ENCODE measurements around the gene MYO1D.

MYO1D gene

DNA sequence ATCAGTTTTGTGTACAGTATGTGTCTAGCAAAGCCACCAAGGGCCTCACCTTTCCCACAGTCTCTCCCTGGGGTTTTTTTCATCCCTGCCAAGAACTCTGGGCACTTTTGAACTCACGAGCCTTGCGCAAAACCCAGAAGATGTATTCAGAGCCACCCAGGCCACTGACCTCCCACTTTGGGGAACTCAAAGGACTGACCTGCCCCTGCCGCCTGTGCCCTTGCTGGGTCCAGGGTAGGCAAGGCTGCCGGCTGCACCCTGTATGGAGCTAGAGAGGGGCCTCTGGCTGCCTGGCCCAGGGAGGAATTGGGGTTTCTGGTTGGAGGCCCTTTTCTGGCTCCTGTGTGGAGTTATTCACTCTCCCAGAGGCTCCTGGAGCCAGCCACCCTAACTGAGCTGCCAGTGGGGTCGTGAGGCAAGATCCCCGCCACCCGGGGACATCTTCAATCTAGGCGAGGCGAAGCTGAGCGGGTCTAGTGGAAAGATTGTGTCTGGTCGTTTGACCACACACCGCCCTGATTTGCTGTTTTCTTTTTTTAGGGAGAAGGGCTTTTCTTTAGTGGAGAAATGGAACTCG, 388.2 kb downstream of the MYO1D start:
- no peaks in the 10 kb centered on the region for H3K9me3 ChIP-seq (ENCODE audit: severe bottlenecking)
- no peaks in the 10 kb centered on the region for H3K27me3 ChIP-seq (ENCODE audit: insufficient read depth, low read depth, severe bottlenecking)
- H3K36me3 ChIP-seq = peaks cover 33% of the 10 kb centered on the region
- no peak for DNase-seq
- H3K4me3 ChIP-seq (ENCODE audit: low read depth, low read length) = peak overlapping the region; percentile 62
- TF ChIP-seq CTCF (IDR thresholded peaks at IDR 0.05; ENCODE audit: low read depth, low read length) = no peak
- peak overlapping the region; percentile 29 for H3K27ac ChIP-seq

DNA sequence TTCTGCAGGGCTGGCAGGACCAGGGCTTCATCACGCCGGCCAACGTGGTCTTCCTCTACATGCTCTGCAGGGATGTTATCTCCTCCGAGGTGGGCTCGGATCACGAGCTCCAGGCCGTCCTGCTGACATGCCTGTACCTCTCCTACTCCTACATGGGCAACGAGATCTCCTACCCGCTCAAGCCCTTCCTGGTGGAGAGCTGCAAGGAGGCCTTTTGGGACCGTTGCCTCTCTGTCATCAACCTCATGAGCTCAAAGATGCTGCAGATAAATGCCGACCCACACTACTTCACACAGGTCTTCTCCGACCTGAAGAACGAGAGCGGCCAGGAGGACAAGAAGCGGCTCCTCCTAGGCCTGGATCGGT, 388.8 kb downstream of the MYO1D start:
- TF ChIP-seq CTCF (IDR thresholded peaks at IDR 0.05; ENCODE audit: low read depth, low read length) = no peak
- H3K36me3 ChIP-seq = peaks cover 33% of the 10 kb centered on the region
- peak overlapping the region; percentile 86 for H3K27ac ChIP-seq
- peak overlapping the region; percentile 62 for H3K4me3 ChIP-seq (ENCODE audit: low read depth, low read length)
- DNase-seq = no peak
- H3K27me3 ChIP-seq (ENCODE audit: insufficient read depth, low read depth, severe bottlenecking) = no peaks in the 10 kb centered on the region
- H3K9me3 ChIP-seq (ENCODE audit: severe bottlenecking) = no peaks in the 10 kb centered on the region

DNA sequence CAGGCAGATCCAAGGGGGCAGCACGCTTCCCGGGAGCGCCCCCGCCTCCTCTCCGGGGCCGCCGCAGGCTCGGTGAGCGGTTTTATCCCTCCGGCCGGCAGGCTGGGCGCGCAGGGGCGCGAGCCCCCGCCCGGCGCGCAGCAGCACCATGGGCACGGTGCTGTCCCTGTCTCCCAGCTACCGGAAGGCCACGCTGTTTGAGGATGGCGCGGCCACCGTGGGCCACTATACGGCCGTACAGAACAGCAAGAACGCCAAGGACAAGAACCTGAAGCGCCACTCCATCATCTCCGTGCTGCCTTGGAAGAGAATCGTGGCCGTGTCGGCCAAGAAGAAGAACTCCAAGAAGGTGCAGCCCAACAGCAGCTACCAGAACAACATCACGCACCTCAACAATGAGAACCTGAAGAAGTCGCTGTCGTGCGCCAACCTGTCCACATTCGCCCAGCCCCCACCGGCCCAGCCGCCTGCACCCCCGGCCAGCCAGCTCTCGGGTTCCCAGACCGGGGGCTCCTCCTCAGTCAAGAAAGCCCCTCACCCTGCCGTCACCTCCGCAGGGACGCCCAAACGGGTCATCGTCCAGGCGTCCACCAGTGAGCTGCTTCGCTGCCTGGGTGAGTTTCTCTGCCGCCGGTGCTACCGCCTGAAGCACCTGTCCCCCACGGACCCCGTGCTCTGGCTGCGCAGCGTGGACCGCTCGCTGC, 389.3 kb downstream of the MYO1D start:
- 0 out of 2 replicates have a peak, but pooled peaks have one; percentile 6 for TF ChIP-seq CTCF (IDR thresholded peaks at IDR 0.05; ENCODE audit: low read depth, low read length)
- H3K36me3 ChIP-seq = peaks cover 37% of the 10 kb centered on the region
- H3K4me3 ChIP-seq (ENCODE audit: low read depth, low read length) = peak overlapping the region; percentile 62
- peak overlapping the region; percentile 86 for H3K27ac ChIP-seq
- peak; percentile 40 for DNase-seq
- H3K27me3 ChIP-seq (ENCODE audit: insufficient read depth, low read depth, severe bottlenecking) = no peaks in the 10 kb centered on the region
- H3K9me3 ChIP-seq (ENCODE audit: severe bottlenecking) = no peaks in the 10 kb centered on the region

- Histone ChIP-seq H3K36me3 (peaks cover 40% of the 10 kb centered on the region), H3K27me3 (ENCODE audit: insufficient read depth, low read depth, severe bottlenecking) (no peaks in the 10 kb centered on the region), H3K9me3 (ENCODE audit: severe bottlenecking) (no peaks in the 10 kb centered on the region), H3K27ac (peak within 1 kb of the TSS; percentile 99), H3K4me3 (ENCODE audit: low read depth, low read length) (peak within 1 kb of the TSS; percentile 62)
- TF ChIP-seq CTCF (IDR thresholded peaks at IDR 0.05; ENCODE audit: low read depth, low read length) = no peak
- DNase-seq = peak; percentile 79
Measured at GRCh38 chr17:32486701-32487472, 390.0 kb downstream of the MYO1D start, which contains the start of gene CDK5R1. CDK5R1 (plus strand) TSS chr17:32486993; CDS start chr17:32487621, 628 bp downstream.

DNA sequence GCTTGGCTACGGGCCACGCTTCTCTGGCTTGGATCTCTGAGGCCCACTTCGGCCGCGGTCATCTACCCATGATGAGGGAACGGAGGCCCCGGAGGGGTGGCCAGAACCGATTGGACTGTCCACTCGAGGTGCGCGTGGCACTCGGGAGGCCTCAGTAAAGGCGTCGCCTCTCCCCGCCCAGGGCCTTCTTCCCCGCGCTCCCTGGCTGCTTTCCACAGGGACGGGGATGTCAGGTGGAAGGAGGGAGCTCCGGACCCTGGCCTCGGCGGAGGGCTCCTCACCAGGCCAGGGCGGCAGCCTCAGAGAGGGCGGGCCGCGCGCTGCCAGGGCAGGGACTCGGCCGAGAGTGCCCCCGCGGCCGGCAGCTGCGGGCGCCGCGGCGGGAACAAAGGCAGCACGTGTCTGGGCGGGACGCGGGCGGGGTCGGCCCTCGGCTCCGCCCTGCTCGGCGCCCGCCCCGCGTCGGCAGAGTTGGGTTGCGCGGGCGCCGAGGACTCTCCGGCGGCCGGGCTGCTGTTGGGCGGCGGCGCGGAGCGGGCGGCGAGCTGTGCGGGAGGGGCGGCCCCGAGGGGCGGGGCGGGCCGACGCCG, 390.7 kb downstream of the MYO1D start:
- Histone ChIP-seq H3K9me3 (ENCODE audit: severe bottlenecking) (no peaks in the 10 kb centered on the region), H3K4me3 (ENCODE audit: low read depth, low read length) (peak overlapping the region; percentile 37), H3K36me3 (peaks cover 43% of the 10 kb centered on the region), H3K27me3 (ENCODE audit: insufficient read depth, low read depth, severe bottlenecking) (no peaks in the 10 kb centered on the region), H3K27ac (peak overlapping the region; percentile 99)
- no peak for TF ChIP-seq CTCF (IDR thresholded peaks at IDR 0.05; ENCODE audit: low read depth, low read length)
- peak; percentile 81 for DNase-seq

Measured in WERI-Rb-1 (cell line).